Hematopoietic multipotent progenitor cell treated with erythropoietin and hydrocortisone succinate and interleukin-3 and kit ligand, for 4 days (in vitro differentiated cells): ENCODE results near the gene NUFIP2.
"Not testable (repeated sequence)": the region's sequence is repeated elsewhere in the genome, so short reads cannot be mapped to it uniquely, and the experiment has no call there.

ENCODE experiments used
- DNase-seq: peaks from one replicate; pipeline ENCODE4 v3.0.0-alpha.2; 2015

Gene NUFIP2, protein sequence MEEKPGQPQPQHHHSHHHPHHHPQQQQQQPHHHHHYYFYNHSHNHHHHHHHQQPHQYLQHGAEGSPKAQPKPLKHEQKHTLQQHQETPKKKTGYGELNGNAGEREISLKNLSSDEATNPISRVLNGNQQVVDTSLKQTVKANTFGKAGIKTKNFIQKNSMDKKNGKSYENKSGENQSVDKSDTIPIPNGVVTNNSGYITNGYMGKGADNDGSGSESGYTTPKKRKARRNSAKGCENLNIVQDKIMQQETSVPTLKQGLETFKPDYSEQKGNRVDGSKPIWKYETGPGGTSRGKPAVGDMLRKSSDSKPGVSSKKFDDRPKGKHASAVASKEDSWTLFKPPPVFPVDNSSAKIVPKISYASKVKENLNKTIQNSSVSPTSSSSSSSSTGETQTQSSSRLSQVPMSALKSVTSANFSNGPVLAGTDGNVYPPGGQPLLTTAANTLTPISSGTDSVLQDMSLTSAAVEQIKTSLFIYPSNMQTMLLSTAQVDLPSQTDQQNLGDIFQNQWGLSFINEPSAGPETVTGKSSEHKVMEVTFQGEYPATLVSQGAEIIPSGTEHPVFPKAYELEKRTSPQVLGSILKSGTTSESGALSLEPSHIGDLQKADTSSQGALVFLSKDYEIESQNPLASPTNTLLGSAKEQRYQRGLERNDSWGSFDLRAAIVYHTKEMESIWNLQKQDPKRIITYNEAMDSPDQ

DNA sequence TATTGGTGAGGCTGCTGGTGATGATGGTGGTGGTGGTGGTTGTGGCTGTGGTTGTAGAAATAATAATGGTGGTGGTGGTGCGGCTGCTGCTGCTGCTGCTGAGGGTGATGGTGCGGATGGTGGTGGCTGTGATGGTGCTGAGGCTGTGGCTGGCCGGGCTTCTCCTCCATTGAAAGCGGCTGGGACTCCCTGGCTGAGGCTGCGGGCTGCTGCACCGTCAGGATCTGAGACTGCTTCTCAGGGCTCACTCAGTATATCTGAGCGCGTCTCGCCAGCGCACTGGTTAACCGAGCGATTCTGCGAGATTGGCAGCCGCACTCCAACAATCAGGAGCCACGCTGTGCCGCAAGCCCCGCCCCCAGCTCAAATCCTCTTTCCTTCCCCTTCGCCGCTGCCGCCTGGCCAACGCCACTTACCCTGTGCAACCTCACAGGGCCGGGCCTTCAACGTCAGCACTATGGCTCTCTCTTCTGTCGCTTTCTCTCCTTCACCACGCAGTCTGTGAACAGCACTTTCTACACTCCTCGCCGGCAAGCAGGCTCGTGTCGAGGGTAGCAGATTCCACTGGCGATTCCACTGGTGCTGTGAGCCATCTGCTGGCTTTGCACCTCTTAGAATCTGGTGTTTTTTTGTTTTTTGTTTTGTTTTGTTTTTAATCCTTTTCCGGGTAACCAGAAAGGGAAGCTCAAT lies at the start of gene NUFIP2:
NUFIP2 (minus strand) TSS at position 259 of the 690 bp plus-strand sequence; CDS start at position 170, 89 bp downstream.
- peak; percentile 100 for DNase-seq

DNA sequence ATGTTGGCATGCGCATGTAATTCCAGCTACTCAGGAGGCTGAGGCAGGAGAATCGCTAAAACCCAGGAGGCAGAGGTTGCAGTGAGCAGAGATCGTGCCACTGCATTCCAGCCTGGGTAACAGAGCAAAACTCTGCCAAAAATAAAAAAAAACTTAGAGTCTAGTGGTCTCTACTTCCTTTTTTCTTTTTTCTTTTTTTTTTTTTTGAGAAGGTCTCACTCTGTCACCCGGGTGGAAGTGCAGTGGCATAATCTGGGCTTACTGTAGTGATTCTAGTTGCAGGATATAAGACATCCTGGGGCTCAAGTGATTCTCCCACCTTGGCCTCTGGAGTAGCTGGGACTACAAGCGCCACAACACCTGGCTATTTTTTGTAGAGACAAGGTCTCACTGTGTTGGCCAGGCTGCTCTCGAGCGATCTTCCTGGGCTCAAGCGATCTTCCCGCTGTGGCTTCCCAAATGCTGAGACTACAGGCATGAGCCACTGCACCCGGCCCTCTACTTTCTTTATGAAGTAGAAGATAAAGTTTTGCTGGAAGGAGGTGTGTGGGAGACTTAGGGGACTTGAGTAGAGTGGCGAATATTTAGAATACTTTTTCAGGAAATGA lies 48.3 kb upstream of the NUFIP2 start:
- DNase-seq, result peak; percentile 72

DNA sequence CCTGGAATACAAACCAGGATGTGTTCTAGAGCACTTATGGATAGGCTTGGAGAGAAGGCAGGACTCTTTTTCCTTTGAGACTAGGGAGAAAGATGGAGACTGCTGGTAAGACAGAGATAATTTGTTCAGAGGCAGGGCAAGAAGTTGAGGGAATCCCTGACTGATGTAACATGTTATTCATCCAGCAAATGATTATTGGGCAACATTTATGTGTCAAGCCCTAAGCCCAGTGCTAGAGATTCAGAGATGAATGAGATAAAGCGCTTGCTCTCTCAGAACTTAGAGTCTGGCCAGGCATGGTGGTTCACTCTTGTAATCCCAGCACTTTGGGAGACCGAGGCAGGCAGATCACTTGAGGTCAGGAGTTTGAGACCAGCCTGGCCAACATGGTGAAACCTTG lies 47.8 kb upstream of the NUFIP2 start:
- peak; percentile 66 for DNase-seq

DNA sequence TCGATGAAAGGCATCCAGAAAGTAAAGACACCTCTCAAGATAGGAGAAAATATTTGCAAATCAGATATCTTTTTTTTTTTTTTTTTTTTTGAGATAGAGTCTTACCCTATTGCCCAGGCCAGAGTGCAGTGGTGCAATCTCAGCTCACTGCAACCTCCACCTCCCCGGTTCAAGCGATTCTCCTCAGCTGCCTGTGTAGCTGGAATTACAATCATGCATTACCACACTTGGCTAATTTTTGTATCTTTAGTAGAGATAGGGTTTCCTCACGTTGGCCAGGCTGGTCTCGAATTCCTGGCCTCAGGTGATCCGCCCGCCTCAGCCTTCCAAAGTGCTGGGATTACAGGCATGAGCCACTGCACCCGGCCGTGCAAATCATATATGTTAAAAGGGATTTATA lies 45.1 kb upstream of the NUFIP2 start:
- not testable (repeated sequence) for DNase-seq

DNA sequence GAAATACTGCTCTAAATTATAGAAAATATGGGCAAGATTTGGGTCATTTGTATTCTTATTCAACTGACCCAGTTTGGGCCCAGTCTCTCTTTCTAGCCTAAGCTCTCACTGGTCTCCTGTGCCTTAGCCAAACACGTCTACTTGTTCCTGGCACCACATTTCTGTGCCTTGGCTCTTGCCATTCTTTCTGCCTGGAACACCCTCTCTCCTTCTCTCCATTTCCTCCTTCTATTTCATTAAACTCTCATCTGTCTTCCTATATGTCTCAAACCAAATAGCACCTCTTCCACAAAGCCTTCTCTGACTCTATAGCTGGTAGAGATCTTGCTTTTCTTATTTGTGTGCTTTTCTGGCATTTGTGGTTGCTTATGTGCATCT lies 37.7 kb upstream of the NUFIP2 start:
- DNase-seq, result no peak

DNA sequence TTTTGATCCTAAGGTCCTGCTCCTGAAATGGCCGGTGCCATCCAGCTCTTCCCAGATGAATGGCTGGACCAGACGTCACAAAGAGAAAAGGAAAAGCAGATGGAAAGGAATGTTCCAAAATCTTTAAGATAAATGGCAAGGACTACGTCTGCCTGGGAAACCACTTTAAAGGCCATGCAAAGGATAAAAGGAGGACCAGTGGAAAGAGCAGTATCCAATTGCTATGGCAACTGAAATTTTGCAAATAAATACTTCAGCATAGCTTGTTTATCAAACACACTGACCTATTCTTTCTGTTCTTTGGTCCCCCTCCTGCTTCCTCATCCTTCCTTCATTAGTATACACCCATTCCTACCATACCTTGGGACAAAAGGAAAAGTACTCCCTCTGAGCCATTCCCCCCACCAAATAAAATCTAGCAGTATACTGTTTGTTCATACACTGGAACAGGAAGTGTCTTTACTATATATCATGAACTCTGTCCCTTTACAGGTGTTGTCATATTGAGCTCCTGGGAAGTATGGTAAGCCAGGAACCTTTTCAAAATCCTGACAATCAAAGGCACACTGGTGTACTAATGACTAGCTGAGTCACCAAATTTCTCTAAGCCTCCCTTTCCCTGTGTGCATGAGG lies 37.2 kb upstream of the NUFIP2 start:
- DNase-seq, result no peak

DNA sequence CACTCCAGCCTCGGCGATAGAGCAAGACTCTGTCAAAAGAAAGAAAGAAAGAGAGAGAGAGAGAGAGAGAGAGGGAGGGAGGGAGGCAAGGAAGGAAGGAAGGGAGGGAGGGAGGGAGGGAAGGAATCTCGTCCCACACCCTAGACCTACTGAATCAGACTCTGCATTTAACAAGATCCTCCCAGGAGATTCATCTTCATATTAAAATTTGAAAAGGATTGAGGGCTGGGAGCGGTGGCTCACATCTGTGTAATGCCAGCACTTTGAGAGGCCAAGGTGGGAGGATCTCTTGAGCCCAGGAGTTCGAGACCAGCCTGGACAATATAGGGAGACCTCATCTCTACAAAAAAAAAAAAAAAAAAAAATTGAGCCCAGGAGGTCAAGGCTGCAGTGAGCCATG lies 33.5 kb upstream of the NUFIP2 start:
- no peak for DNase-seq

DNA sequence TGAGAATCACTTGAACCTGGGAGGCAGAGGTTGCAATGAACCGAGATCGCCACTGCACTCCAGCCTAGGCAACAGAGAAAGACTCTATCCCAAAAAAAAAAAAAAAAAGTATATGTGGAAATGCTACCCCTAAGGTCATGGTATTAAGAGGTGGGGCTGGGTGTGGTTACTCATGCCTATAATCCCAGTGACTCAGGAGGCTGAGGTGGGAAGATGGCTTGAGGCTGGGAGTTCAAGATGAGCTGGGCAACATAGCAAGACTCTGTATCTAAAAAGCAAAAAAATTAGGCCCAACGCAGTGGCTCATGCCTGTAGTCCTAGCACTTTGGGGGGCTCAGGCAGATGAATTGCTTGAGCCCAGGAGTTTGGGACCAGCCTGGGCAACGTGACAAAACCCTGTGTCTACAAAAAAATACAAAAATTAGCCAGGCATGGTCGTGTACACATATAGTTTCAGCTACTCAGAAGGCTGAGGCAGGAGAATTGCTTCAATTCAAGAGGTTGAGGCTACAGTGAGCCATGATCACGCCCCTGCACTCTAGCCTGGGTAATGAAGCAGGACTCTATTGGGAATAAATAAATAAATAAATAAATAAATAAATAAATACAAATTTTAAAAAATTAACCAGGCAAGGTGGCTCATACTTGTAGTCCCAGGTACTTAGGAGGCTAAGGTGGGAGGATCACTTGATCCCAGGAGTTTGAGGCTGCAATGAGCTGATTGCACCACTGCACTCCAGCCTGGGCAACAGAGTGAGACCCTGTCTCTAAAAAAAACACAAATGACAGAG lies 32.3 kb upstream of the NUFIP2 start:
- no peak for DNase-seq

DNA sequence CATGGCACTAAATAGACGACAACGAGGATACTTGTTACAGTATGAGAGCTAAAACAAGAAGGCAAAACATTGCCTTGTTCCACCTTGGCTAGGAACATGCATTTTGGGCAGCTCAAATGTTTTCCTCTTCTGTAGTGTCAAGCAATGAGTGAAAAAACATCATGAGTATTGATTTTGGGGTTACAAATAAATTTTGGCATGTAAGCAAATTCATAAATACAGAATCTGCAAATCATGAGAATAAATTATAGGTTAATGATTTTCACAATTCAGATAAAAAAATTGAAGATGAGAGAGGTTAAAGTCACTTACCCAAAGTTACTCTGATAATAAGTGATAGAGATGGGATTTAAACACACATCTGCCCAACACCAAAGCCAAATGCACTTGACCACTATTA lies 28.4 kb upstream of the NUFIP2 start:
- DNase-seq, result no peak

DNA sequence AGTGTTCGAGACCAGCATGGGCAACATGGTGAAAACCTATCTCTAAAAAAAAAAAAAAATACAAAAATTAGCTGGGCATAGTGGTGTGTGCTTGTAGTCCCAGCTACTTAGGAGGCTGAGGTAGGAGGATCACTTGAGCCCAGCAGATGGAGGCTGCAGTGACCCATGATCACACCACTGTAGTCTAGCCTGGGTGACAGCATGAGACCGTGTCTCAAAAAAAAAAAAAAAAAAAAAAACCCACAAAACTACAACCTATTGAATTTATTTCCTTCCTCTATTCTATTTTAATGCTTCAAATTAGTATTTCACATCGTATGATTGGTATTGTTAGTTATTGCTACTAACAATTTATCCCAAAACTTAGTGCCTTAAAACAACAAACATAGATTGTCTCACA lies 9.4 kb upstream of the NUFIP2 start:
- DNase-seq, result no peak

DNA sequence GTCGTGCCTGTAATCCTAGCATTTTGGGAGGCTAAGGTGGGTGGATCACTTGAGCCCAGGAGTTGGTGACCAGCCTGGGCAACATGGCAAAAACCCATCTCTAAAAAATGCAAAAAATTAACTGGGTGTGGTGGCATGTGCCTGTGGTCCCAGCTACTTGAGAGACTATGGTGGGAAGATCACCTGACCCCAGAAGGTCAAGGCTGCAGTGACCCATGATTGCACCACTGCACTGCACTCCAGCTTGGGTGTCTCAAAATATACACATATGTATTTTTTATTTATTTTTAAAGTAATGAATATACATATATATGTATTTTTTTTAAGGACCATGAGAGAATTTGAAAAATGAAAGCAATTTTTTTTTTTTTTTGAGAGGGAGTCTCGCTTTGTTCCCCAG lies 5.1 kb upstream of the NUFIP2 start:
- DNase-seq, result no peak

DNA sequence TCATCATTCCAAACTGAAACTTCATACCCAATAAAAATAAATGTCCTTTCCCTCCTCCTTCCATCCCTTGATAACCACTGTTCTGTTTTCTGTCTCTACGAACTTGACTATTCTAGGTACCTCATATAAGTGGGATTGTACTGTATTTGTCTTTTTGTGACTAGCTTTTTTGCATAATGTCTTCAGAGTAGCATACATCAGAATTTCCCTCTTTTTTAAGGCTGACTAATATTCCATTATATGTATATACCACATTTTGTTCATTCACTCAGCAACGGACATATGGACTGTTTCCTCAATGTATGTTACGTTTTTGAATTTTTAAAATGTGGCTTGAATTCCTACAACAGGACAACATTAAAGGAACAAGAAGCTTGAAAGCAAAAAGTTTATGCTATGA lies 1.5 kb upstream of the NUFIP2 start:
- DNase-seq, result no peak

DNA sequence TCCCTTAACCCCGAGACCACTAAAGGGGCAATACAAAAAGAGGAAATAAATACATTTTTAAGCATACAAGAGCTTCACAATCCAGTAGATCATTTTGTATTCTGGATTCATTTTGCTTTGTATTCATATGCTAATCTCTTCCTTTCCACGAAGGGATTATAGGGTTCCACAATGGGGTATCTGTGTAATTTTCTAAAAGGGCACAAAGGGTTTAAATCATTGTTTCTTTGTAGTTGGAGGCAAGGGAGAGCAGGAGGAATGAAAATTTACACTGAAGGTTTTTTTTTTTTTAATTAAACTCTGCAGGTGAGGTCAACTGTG lies 592 bp upstream of the NUFIP2 start:
- DNase-seq, result no peak

DNA sequence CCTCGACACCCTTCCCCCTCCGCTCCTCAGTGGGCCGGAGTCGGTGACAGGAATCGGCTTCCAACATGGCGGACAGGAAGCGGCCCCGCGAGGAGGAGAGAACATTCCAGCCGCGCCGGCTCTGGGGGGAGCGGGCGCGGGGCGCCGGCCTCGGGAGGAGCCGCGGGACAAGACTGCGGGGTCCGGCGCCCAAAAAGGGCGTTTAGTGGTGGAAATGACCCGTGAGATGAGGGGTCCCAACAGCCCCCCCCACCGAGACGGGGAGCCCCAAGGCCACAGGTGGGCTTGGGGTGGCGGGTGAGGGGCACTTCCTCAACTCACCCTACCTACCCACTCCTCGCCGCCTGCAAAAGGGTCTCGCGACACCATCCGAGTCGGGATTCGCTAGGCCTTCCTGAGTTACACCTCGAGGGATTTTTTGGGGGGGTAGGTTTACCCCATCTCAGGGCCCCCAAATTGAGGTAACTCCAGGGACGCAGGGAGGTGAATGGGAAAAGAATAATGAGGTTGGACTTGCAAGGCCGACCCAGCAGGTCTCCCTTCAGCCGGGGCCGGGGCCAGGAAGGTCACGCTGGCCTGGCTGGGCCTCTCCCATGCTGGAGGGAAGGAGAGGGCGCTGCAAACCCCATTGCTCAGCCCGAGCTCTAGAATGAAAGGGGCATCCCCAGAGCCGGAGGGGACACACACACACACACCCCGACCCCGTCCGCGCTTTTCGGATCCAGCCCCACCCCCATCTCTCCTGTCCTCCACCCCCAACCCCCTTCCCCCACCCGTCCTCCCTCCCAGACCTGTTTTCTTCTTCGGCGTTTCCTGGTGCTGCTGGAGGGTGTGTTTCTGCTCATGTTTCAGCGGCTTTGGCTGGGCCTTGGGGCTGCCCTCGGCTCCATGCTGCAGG lies 707 bp downstream of the NUFIP2 start:
- DNase-seq, result peak; percentile 82

DNA sequence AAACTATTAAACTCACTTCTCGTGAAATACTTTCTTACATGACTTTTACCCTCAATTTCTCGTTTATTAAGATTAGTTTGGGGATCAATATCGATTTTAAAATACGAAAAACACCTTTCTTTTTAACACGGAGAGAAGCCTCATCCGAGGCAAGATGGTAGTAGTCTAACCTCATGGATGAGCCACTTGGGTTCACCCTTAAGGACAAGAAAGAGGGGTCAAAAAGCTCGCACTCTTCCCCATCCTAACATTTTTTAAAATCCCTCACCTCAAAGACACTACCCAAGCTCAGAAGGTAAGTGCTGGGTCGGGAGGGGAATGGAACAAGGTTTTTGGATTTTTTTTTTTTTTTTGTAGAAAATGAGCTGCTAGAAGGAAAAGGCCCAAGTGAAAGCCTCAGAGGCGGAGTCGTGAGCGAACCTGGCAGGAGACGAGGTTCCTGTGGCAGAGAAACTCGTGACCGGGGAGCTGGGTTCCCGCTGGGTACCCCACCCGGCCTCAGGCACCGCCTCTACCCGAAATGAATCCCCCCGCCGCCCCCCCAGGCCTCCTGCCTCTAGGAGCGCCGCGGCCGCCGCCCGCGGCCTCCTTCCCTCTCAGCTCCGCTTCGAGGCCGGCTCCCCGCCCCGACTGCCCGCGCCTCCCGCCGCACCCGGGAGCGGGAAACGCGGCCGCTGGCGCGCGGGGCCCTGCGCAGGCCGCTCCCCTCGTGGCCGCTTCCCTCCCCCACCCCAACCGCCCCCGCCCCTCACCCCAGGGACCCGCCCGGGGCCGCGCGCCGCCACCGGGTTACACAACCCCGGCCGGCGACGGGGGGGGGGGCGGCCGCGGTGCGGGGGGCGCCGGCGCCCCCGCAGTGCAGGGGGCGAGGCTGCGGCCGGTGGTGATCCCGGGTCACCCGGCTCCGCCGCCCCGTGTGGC lies 1.6 kb downstream of the NUFIP2 start:
- peak; percentile 87 for DNase-seq

DNA sequence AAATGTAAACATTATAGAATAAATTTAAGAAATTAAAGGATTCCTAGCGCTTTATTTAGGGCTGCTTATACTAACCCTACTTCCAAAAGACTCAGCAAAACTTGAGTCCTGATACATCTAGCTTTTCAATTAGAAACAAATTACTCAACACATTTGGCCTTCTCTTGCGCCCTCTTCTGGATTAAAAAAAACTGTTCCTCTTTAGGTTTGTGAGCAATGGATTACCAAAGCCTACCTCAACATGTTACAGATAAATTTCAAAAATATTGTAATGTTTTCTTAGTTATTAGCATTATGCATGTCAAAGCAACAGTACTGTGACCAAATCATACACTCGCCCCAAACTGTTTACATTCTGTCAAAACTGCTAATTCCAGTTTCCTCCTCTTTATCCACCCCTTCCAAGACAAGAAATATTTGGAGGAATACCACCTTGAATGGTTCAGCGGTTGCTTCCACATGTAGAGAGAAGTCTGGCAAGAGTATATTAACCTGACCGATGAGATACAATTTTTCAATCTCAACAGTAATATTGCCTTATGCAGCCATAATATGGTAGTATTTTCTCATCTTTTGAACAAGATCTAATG lies 2.7 kb downstream of the NUFIP2 start:
- peak; percentile 90 for DNase-seq

DNA sequence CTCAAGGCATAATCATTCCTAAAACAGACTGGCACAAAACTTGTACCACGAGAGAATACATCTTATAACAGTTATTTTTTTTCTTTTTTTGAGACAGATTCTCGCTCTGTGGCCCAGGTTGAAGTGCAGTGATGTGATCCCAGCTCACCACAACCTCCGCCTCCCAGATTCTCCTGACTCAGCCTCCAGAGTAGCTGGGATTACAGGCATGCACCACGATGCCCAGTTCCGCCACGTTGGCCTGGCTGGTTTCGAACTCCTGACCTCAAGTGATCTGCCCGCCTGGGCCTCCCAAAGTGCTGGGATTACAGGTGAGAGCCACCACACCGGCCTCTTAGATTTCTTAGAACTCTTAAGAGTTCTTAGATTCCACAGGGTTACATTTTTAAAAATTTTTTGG lies 4.1 kb downstream of the NUFIP2 start:
- DNase-seq, result no peak

DNA sequence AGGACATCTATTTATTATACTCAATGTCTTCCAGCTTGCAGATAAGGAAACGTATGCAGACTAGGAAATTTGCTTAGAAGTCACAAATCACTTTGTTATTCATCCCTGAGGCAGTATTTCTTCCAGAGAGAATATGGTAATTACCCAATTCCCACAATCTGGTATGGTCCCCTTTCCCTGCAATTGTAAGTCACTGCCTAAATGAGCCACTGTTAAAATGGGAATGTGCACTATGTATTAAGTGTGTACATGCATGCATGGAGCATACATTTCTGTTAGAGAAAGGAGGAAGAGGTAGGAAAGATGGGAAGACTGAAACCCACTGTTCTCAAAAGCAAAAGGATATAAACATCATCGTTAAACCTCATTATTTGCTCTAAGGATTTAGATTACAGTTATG lies 10.0 kb downstream of the NUFIP2 start:
- DNase-seq, result no peak

DNA sequence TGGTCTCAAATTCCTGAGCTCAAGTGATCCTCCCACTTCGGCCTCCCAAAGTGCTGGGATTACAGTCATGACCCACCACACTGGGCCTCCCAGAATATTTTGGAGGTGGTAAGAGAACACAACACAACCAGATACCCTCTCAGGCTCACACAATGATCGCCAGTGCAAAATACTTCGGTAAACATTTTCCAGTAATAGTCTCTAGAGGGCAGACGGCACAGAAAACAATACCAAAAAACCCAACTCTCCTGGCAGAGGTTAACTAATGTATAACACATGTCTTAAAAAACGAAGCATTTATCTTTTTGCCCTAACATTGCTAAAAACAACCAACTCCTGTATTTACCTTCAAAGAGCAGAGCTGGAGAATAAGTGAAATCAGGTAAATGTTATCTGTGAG lies 10.5 kb downstream of the NUFIP2 start:
- DNase-seq, result peak; percentile 31
